PC-9 (cell line): ENCODE results near the gene NEU1.

ENCODE experiments used
- EZH2 ChIP-seq: fragments of 200-600 bp; sonication (generic); IDR thresholded peaks from 2 replicates; pipeline ENCODE4 v1.8.0; 2017; ENCODE audit warnings: antibody characterized with exemption, low read depth
- TF ChIP-seq, protein P1 (sequence below): fragments of 200-600 bp; sonication (generic); conservative IDR thresholded peaks from 2 replicates; pipeline ENCODE4 v1.6.1; 2017; ENCODE audit warnings: mixed run types, antibody characterized with exemption, mild to moderate bottlenecking, moderate library complexity

DNA sequence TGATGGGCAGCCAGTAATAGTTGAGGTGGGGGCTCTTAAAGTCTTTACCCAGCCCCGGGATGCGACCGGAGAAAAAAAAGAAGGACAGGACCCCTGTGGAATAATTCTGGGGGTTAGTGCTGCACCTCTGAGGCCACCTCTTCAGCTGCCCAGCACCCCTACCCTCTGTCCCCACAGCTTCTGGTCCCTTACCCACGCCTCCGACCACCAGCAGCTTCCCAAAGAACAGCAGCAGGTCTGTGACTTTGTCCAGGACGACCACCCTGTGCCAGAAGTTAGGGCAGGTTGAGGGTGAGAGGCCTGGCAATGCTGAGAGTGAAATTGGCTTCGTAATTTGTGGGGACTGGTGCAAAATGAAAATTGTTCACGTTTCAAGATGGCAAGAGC is 2.2 kb upstream of the NEU1 start:
- TF ChIP-seq, protein P1, sequence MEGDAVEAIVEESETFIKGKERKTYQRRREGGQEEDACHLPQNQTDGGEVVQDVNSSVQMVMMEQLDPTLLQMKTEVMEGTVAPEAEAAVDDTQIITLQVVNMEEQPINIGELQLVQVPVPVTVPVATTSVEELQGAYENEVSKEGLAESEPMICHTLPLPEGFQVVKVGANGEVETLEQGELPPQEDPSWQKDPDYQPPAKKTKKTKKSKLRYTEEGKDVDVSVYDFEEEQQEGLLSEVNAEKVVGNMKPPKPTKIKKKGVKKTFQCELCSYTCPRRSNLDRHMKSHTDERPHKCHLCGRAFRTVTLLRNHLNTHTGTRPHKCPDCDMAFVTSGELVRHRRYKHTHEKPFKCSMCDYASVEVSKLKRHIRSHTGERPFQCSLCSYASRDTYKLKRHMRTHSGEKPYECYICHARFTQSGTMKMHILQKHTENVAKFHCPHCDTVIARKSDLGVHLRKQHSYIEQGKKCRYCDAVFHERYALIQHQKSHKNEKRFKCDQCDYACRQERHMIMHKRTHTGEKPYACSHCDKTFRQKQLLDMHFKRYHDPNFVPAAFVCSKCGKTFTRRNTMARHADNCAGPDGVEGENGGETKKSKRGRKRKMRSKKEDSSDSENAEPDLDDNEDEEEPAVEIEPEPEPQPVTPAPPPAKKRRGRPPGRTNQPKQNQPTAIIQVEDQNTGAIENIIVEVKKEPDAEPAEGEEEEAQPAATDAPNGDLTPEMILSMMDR = no peak
- no peak for TF ChIP-seq EZH2
